Measurements from ENCODE around the gene TICAM2. TPM values are rescaled to one million over a fixed set of nuclear protein-coding genes. Genes with fewer than 3 reads are reported as not detected.
A peak's percentile ranks its signal among the peaks of the same experiment; 100 is the strongest.

TICAM2 gene
- total and polyA plus RNA-seq, 2 of the 8 experiments (the other 6 are each of a cell fraction or from before 2014, with no cell fraction given) = 0.02 TPM; not detected in 1

GRCh38 chr5:115625579-115626444, 23.5 kb upstream of the TICAM2 start, which contains the start of gene TMED7 (continued):
- TF ChIP-seq CTCF (IDR thresholded peaks at IDR 0.05; ENCODE audit: control extremely low read depth in 1 of 3, insufficient read depth in 1 of 3, low read depth in 1 of 3, low read length in 3 of 3) (no peak; a peak in 1 of 4 replicates), RAD21 (IDR thresholded peaks at IDR 0.05 in 1 of 2, conservative IDR thresholded peaks at IDR 0.05 in 1 of 2; ENCODE audit: low read depth in 2 of 2, low read length in 2 of 2) (no peak; a peak in 1 of 4 replicates), TBP (IDR thresholded peaks at IDR 0.05; ENCODE audit: low read depth, low read length) (peak; percentile 67; the same call in 1 of the 2 replicates), PHF8 (conservative IDR thresholded peaks at IDR 0.05; ENCODE audit: low read depth, low read length) (peak; percentile 74), TAF7 (optimal IDR thresholded peaks at IDR 0.05; ENCODE audit: borderline replicate concordance, low read depth, low read length) (no peak), JUN (IDR thresholded peaks at IDR 0.05; ENCODE audit: low read depth, low read length) (no peak), TCF12 (IDR thresholded peaks at IDR 0.05; ENCODE audit: low read depth, low read length) (no peak)
- TF ChIP-seq, protein P1, sequence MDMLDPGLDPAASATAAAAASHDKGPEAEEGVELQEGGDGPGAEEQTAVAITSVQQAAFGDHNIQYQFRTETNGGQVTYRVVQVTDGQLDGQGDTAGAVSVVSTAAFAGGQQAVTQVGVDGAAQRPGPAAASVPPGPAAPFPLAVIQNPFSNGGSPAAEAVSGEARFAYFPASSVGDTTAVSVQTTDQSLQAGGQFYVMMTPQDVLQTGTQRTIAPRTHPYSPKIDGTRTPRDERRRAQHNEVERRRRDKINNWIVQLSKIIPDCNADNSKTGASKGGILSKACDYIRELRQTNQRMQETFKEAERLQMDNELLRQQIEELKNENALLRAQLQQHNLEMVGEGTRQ (IDR thresholded peaks at IDR 0.05; ENCODE audit: low read length) = no peak

Data from H1 (cell line).